Left lung (tissue), 10 donors: ENCODE data around the gene TMEM175. TPM values are rescaled to one million over a fixed set of nuclear protein-coding genes. Genes with fewer than 3 reads are reported as not detected.

Experiments used
- ATAC-seq: fragments of 200-7000 bp; cut with Tn5 transposase; one replicate; pipeline ENCODE4 v1.9.1; 2020; ENCODE audit warnings: moderate library complexity
- DNase-seq, 4 donors: peaks; one replicate each; pipeline ENCODE4 v3.0.0-alpha.2; 2013 to 2020
- H3K27ac ChIP-seq, 2 donors: fragments of 200-600 bp; sonication (generic) in 1 of 2; one replicate each; pipeline versions ENCODE4 v1.5.0 to v1.8.0; 2020 to 2021
- H3K27me3 ChIP-seq, 2 donors: fragments of 200-600 bp; sonication (generic) in 1 of 2; one replicate each; pipeline versions ENCODE4 v1.5.0 to v1.8.0; 2020 to 2021
- H3K36me3 ChIP-seq, 2 donors: fragments of 200-600 bp; sonication (generic) in 1 of 2; one replicate each; pipeline versions ENCODE4 v1.5.0 to v1.8.0; 2020 to 2021
- H3K4me1 ChIP-seq, 2 donors: fragments of 200-600 bp; one replicate each; pipeline ENCODE4 v1.8.0; 2021
- H3K4me3 ChIP-seq, 2 donors: fragments of 200-600 bp; sonication (generic) in 1 of 2; one replicate each; pipeline versions ENCODE4 v1.5.0 to v1.8.0; 2020 to 2021; ENCODE audit warnings: mild to moderate bottlenecking in 1 of 2
- H3K9me3 ChIP-seq, 2 donors: fragments of 200-600 bp; sonication (generic) in 1 of 2; one replicate each; pipeline versions ENCODE4 v1.5.0 to v1.8.0; 2020 to 2021
- intact Hi-C, 2 donors: fragments of 100-400 bp; cut with DNase I; formaldehyde crosslinking; loops; one replicate each; pipeline versions ENCODE4 v1.11.2 to v1.14.2; 2022
- polyA plus RNA-seq, 6 donors: library from polyadenylated mRNA; unstranded; fragments of 120-200 nt; gene quantifications; one replicate each; pipeline ENCODE4 v1.2.1, GENCODE V29; 2013; ENCODE audit not compliant: insufficient read length in 6 of 6
- total RNA-seq, 2 donors: library from RNA; stranded (reverse); fragmentation: NEBNext Ultra II Directional; extraction: Animal tissue kit (Norgen Biotek cat#: 25700); gene quantifications; one replicate each; pipeline ENCODE4 v1.2.1, GENCODE V29; 2021
- TF ChIP-seq, protein P1 (sequence below), 2 donors: fragments of 200-600 bp; sonication (generic) in 1 of 2; IDR thresholded peaks; one replicate each; pipeline versions ENCODE4 v1.5.0 to v1.8.0; 2021; ENCODE audit warnings: antibody characterized with exemption in 2 of 2
- donor health status: DM: no; HTN: yes; CAD: no.
- donor health status: DM: no; HTN: no; CAD: no.

The TMEM175 gene
- total and polyA plus RNA-seq, 8 donors, result 24.4 to 38.7 (median 27.6) TPM

DNA sequence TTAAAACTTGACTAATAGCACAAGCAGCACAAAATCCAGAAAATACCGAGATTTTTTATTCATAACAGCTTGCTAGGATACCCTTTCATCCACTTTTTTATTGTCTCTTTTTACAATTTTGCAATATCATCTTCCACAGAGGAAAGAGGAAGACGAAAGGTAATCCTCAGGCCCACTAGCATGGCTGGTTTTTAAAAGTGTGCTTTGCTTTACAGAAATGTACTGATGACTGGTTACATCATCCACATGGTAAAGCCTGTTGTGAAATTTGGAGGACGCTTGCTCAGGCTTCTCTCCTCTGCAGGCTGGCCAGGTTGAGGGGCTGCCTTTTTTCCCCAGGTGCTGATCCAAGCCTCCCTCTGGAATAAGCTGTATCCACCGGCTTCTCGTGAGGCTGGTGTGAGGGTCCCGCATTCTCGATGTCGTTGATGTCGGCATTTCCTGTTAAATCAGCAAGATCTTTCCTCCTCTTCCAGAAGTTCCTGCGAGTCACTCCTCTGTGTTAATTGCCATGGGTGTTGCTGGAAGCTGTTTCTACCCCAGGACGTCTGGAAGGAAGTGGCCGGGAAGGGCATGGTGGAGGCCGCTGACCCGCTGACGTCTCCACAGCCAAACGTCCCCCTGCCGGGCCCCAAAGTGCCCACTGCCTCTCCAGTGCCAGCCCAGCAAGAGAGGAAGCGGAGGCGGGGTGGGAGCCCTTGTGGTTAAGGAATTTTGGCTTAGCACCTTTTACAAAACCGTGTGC, 46.9 kb downstream of the TMEM175 start:
- intact Hi-C loops, result no loop called here
- no peaks in the 10 kb centered on the region for H3K36me3 ChIP-seq
- H3K9me3 ChIP-seq, result no peaks in the 10 kb centered on the region
- ATAC-seq (peak; percentile 60), DNase-seq (peak in 2 of 4 donors; percentile 37 to 77)
- TF ChIP-seq, protein P1, sequence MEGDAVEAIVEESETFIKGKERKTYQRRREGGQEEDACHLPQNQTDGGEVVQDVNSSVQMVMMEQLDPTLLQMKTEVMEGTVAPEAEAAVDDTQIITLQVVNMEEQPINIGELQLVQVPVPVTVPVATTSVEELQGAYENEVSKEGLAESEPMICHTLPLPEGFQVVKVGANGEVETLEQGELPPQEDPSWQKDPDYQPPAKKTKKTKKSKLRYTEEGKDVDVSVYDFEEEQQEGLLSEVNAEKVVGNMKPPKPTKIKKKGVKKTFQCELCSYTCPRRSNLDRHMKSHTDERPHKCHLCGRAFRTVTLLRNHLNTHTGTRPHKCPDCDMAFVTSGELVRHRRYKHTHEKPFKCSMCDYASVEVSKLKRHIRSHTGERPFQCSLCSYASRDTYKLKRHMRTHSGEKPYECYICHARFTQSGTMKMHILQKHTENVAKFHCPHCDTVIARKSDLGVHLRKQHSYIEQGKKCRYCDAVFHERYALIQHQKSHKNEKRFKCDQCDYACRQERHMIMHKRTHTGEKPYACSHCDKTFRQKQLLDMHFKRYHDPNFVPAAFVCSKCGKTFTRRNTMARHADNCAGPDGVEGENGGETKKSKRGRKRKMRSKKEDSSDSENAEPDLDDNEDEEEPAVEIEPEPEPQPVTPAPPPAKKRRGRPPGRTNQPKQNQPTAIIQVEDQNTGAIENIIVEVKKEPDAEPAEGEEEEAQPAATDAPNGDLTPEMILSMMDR (IDR thresholded peaks at IDR 0.05), result no peak
- H3K4me1 ChIP-seq, result peaks cover 0 to 21% of the 10 kb centered on the region in 2 donors
- no peaks in the 10 kb centered on the region for H3K27me3 ChIP-seq
- H3K27ac ChIP-seq, result peak overlapping the region in 1 of 2 donors; percentile 64
- H3K4me3 ChIP-seq, result no peak overlapping the region

DNA sequence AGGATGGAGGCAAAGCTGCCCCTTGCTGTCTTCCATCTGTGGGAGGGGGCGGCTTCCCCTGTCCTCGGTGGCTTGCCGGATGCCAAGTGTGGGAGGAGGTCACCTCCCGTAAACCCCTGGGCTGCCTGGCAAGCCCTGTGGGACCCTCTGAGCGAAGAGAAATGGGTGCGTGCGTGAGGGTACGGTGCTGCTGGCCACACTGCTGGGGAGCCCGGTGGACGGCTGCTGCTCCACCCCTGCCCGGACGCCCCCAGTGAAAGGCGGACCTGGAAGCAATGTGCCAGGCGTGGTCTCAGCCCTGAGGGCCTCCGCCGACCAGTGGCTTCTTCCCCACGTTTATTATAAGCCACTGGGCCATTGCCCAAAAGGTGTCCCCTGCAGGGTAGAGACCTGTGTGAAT, 50.0 kb downstream of the TMEM175 start:
- no peak for ATAC-seq
- no peaks in the 10 kb centered on the region for H3K36me3 ChIP-seq
- H3K4me3 ChIP-seq, result no peak overlapping the region
- H3K4me1 ChIP-seq, result peaks cover 8 to 46% of the 10 kb centered on the region in 2 donors
- peak in 1 of 4 donors; percentile 45 for DNase-seq
- no peaks in the 10 kb centered on the region for H3K27me3 ChIP-seq
- TF ChIP-seq, protein P1 (IDR thresholded peaks at IDR 0.05), result no peak
- H3K27ac ChIP-seq, result no peak overlapping the region
- intact Hi-C loops, result no loop called here
- H3K9me3 ChIP-seq, result no peaks in the 10 kb centered on the region

DNA sequence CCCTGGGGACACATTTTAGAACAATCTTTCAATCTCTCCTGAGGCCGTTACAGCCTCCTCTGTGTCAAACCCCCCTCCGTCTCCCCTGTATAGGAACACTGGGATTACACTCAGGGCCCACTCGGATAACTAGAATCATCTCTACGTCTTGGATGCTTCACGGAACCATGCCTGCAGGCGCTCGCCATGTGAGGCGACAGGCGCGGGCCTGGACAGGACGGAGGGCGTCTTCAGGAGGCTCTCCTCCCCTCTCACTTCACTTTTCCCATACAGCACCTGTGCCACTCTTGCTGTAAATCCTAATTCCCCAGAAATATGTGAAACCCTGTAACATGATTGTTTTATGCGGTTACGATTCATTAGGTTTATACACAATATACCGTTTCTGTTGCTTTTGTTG, 50.6 kb downstream of the TMEM175 start:
- intact Hi-C loops, result no loop called here
- H3K27ac ChIP-seq, result no peak overlapping the region
- H3K36me3 ChIP-seq, result no peaks in the 10 kb centered on the region
- no peak overlapping the region for H3K4me3 ChIP-seq
- H3K27me3 ChIP-seq, result no peaks in the 10 kb centered on the region
- H3K4me1 ChIP-seq, result peaks cover 12 to 51% of the 10 kb centered on the region in 2 donors
- TF ChIP-seq, protein P1 (IDR thresholded peaks at IDR 0.05), result no peak
- no peak for ATAC-seq
- H3K9me3 ChIP-seq, result no peaks in the 10 kb centered on the region
- DNase-seq, result peak in 1 of 4 donors; percentile 29

DNA sequence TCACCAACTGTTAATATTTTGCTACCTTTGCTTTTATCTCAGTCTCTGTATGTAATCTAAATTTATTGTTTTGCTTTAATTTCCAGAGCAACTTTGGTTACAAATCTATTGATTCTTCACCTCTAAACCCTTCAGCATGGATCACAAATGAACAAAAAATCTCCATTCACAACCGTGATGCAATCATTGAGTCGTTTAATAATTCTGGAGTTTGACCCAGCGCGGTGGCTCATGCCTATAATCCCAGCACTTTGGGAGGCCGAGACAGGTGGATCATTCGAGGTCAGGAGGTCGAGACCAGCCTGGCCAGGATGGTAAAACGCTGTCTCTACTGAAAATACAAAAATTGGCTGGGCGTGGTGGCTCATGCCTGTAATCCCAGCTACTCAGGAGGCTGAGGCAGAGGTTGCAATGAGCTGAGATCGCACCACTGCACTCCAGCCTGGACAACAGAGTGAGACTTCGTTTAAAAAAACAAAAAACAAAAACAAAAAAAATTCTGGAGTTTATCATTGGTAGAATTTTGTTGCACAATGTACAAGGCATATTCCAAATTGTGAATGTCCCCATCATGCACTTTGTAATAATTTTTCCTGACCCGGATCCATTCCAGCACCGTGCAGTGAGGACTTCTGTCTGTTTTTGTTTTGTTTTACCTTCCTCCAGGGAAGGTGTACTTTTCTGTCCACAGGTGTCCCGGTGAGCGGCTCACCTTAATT, 52.2 kb downstream of the TMEM175 start:
- Histone ChIP-seq H3K27me3 (no peaks in the 10 kb centered on the region), H3K4me3 (peak overlapping the region; percentile 6 to 10), H3K4me1 (peaks cover 12 to 44% of the 10 kb centered on the region in 2 donors), H3K27ac (no peak overlapping the region), H3K36me3 (peaks cover 0 to 5% of the 10 kb centered on the region in 2 donors), H3K9me3 (no peaks in the 10 kb centered on the region)
- ATAC-seq (no peak), DNase-seq (peak in 1 of 4 donors; percentile 2)
- TF ChIP-seq, protein P1 (IDR thresholded peaks at IDR 0.05), result no peak
- intact Hi-C loops, result no loop called here
